C4-2B (cell line): ENCODE data around the gene UBE2V1.
A peak's percentile ranks its signal among the peaks of the same experiment; 100 is the strongest.
"Not testable (repeated sequence)": the region's sequence is repeated elsewhere in the genome, so short reads cannot be mapped to it uniquely, and the experiment has no call there.

Source experiments
- H3K27ac ChIP-seq: fragments of 450-650 bp; 2 replicates; pipeline ENCODE4 v1.5.1; 2017
- CTCF ChIP-seq: fragments of 450-650 bp; conservative IDR thresholded peaks from 2 replicates; pipeline ENCODE4 v1.5.1; 2017; ENCODE audit warnings: mild to moderate bottlenecking
- ZFX ChIP-seq: fragments of 450-650 bp; IDR thresholded peaks from 2 replicates; pipeline ENCODE4 v1.6.1; 2017

The UBE2V1 gene

GRCh38 chr20:50141018-50141675 is 28.2 kb upstream of the UBE2V1 start:
- no peak for TF ChIP-seq CTCF
- no peak for TF ChIP-seq ZFX
- H3K27ac ChIP-seq = peak overlapping the region; percentile 53

GRCh38 chr20:50140339-50140859 is 27.4 kb upstream of the UBE2V1 start:
- H3K27ac ChIP-seq = no peak overlapping the region
- TF ChIP-seq ZFX = no peak

GRCh38 chr20:50138479-50139393 is 25.8 kb upstream of the UBE2V1 start:
- H3K27ac ChIP-seq = peak overlapping the region; percentile 66
- TF ChIP-seq CTCF (no peak), ZFX (no peak)

GRCh38 chr20:50138120-50138478 is 25.1 kb upstream of the UBE2V1 start:
- TF ChIP-seq ZFX (no peak), CTCF (no peak)
- peak overlapping the region; percentile 66 for H3K27ac ChIP-seq

GRCh38 chr20:50137702-50138101 is 24.8 kb upstream of the UBE2V1 start:
- H3K27ac ChIP-seq = peak overlapping the region; percentile 66

- peak overlapping the region; percentile 66 for H3K27ac ChIP-seq
- no peak for TF ChIP-seq ZFX
- no peak for TF ChIP-seq CTCF
Measured at GRCh38 chr20:50136822-50137599, 24.1 kb upstream of the UBE2V1 start.

- not testable (repeated sequence) for H3K27ac ChIP-seq
Measured at GRCh38 chr20:50135157-50135556, 22.2 kb upstream of the UBE2V1 start.

GRCh38 chr20:50133474-50134217 is 20.7 kb upstream of the UBE2V1 start:
- H3K27ac ChIP-seq = no peak overlapping the region
- TF ChIP-seq ZFX (no peak), CTCF (no peak)
